Hepatocyte (in vitro differentiated cells): Measurements from ENCODE around the gene VWA5B2.

ENCODE experiments used
- CTCF ChIP-seq: fragments of 200-600 bp; sonication (generic); IDR thresholded peaks from 2 replicates; pipeline ENCODE4 v1.5.1; 2016; ENCODE audit warnings: antibody characterized with exemption, mild to moderate bottlenecking; ENCODE audit not compliant: poor library complexity
- EZH2phosphoT487 ChIP-seq: fragments of 200-600 bp; sonication (generic); IDR thresholded peaks from one replicate; pipeline ENCODE4 v1.6.1; 2018; ENCODE audit warnings: antibody characterized with exemption, mild to moderate bottlenecking, low read depth, moderate library complexity; ENCODE audit not compliant: unreplicated experiment, severe bottlenecking

- no peak for TF ChIP-seq CTCF
- no peak for TF ChIP-seq EZH2phosphoT487
These were observed 6.9 kb upstream of the VWA5B2 start for GRCh38 chr3:184222521-184222920.
